ENCODE measurements around the gene COL6A3.
"Not testable (repeated sequence)": the region's sequence is repeated elsewhere in the genome, so short reads cannot be mapped to it uniquely, and the experiment has no call there.

Gene COL6A3

DNA sequence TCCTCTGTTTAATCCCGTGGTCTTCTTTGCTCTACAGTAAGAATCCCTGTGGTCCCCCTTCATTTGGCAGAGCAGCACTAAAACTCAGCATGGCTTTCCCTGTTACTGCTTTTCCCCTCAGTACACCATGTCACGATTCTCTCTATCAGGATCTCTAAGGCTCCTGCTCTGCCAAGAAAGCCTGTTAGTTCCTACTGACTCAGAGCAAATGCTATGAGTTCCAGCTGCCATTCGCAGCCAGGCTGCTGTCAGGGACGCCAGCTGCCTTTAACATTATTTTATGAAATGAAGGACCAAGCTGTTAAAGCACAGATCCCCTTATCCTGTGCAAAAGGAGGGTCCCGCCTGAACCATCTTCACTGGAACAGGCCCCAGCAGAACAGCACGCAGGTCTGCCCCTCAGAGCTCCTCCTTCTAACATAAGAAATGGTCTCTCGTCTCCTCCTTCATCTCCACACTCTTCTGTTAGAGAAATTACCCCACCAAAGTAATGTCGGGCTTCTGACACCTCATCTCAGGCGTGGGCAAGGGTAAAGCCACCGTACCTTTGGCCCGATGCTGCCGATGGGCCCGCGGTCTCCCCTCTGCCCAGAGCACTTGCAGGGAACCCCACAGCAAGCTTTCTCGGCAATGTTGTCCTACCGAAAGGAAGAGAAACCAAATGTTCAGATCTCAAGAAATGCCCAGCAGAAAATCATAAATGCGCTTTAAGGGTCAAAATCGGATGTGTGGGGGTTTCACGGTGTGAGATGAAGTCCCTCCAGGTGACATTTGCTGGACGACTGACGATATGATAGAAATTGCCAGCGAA is 52.6 kb downstream of the COL6A3 start:
- TF ChIP-seq Cebpa-rat (IDR thresholded peaks at IDR 0.05), result no peak
- Histone ChIP-seq H3K4me2 (no peak overlapping the region), H3K36me3 (no peaks in the 10 kb centered on the region), H3K27ac (no peak overlapping the region), H3K9me3 (replicated peaks in 1 of 11) (peaks cover 0 to 6% (median 0%) of the 10 kb centered on the region in 11 experiments; a peak in 2 of 22 replicates), H3K9ac (no peak overlapping the region), H3K4me3 (no peak overlapping the region), H3K27me3 (no peaks in the 10 kb centered on the region), H4K20me1 (no peaks in the 10 kb centered on the region; a peak in 1 of 22 replicates), H3K4me1 (peaks cover 0 to 10% (median 2%) of the 10 kb centered on the region in 10 experiments; a peak in 4 of 20 replicates)

DNA sequence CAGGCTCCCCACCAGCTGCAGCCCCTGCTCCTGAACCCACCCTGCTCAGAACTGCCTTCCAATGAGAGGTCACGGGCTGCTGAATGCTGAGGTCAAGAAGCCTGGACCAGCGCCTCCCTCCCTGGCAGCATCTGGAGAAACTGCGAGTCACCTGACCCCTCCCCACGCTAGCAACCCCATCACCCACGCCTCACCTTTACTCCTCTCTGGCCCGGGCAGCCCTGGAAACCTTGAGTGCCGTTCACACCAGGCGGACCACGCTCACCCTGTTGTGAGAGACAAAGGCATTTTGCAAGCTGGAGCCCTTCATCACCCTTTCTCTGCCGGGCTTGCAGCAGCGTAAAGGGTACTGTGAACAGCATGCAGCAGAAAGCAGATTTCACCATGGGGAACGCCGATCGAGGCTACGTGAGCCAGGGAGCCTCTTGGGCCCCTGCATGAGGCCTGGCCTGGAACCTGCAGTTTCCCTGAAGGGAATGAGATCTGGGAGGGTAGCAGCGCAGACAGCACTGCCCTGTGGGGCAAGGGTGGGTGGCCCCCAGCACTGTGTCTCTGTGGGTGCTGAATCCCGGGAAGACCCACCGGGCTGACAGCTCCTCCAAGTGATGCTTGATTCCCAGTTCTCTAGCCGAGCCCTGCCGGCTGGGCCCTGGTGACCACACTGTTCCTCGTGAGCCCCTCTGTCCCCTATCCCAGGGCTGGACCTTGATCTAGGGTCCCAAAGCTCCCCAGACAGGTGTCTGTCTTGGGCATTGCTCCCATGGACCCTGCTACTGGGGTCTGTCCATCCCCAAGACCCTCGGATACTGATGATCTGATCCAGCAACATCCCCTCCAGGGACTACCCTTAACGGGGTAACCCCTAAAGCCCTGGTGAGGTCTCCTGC is 53.8 kb downstream of the COL6A3 start:
- peaks cover 0 to 10% (median 2%) of the 10 kb centered on the region in 10 experiments; a peak in 4 of 20 replicates for H3K4me1 ChIP-seq
- H3K27ac ChIP-seq, result no peak overlapping the region
- no peaks in the 10 kb centered on the region; a peak in 1 of 22 replicates for H4K20me1 ChIP-seq
- no peaks in the 10 kb centered on the region for H3K36me3 ChIP-seq
- no peak overlapping the region for H3K4me3 ChIP-seq
- no peak overlapping the region for H3K9ac ChIP-seq
- H3K9me3 ChIP-seq (replicated peaks in 1 of 11), result peaks cover 0 to 6% (median 0%) of the 10 kb centered on the region in 11 experiments; a peak in 2 of 22 replicates
- TF ChIP-seq Cebpa-rat (IDR thresholded peaks at IDR 0.05), result no peak
- no peaks in the 10 kb centered on the region for H3K27me3 ChIP-seq
- H3K4me2 ChIP-seq, result no peak overlapping the region

DNA sequence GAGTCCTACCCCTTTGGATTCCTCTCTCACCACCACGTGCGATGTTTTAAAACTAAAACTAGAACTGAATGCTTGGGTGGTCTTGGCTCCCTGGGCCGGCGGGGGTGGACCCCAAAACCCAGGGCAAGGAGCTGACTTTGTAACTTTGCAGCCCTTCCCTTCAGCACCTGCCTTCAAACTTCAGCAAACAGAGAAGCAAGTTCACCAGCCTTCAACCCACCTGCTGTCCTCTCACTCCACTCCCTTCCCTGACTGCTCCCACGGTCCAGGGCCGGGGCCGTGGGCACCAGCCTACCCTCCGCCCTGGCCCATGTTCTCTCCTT is 54.5 kb downstream of the COL6A3 start:
- peaks cover 0 to 6% (median 0%) of the 10 kb centered on the region in 11 experiments; a peak in 2 of 22 replicates for H3K9me3 ChIP-seq (replicated peaks in 1 of 11)
- no peak overlapping the region for H3K27ac ChIP-seq

DNA sequence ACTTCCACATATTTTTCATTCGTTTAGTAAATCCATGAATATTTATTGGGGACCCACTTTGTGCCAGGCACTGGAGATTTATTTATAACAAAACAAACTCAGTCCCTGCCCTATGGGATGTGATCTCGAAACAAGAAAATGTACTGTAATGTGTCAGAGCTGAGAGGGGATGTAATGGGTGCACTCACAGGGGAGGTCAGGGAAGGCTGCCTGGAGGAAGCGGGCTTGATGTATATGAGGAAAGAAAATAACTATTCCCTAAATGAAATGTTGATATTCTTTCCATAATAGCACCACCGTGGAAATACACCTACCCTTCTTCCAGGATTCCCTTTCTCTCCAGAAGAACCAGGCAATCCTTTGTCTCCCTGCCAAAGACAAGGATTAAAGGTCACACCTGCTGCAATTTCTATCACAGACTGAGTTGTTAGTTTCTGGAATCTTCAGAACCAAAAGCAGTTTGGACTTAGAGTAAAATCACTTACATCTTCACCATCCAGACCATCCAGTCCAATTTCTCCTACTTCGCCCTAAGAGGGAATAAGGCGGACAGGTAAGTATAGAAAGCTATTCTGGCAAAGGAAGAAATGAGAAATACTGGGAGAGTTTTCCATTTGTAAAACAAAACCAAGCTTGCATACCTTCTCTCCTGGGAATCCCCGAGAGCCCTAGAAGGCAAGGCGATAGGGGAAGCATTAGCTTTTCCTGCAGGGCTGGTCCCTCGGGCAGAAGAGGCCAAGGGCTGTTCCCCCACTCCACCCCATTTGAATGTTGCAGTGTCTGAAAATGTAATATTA is 55.0 kb downstream of the COL6A3 start:
- Histone ChIP-seq H3K27ac (no peak overlapping the region), H3K4me3 (no peak overlapping the region), H3K9ac (no peak overlapping the region), H3K4me1 (peaks cover 0 to 9% (median under 1%) of the 10 kb centered on the region in 10 experiments; a peak in 4 of 20 replicates), H3K9me3 (replicated peaks in 1 of 11) (peaks cover 0 to 6% (median 0%) of the 10 kb centered on the region in 11 experiments; a peak in 2 of 22 replicates), H3K36me3 (no peaks in the 10 kb centered on the region), H3K27me3 (no peaks in the 10 kb centered on the region), H4K20me1 (no peaks in the 10 kb centered on the region; a peak in 1 of 22 replicates), H3K4me2 (no peak overlapping the region)
- TF ChIP-seq Cebpa-rat (IDR thresholded peaks at IDR 0.05), result no peak

More for the DNA sequence above, 54.5 kb downstream of the COL6A3 start:
- Histone ChIP-seq H3K36me3 (no peaks in the 10 kb centered on the region), H3K4me2 (no peak overlapping the region; a peak in 1 of 22 replicates), H4K20me1 (no peaks in the 10 kb centered on the region; a peak in 1 of 22 replicates), H3K9ac (no peak overlapping the region), H3K27me3 (no peaks in the 10 kb centered on the region), H3K4me3 (no peak overlapping the region), H3K4me1 (peaks cover 0 to 10% (median 2%) of the 10 kb centered on the region in 10 experiments; a peak in 4 of 20 replicates)
- TF ChIP-seq Cebpa-rat (IDR thresholded peaks at IDR 0.05), result no peak

DNA sequence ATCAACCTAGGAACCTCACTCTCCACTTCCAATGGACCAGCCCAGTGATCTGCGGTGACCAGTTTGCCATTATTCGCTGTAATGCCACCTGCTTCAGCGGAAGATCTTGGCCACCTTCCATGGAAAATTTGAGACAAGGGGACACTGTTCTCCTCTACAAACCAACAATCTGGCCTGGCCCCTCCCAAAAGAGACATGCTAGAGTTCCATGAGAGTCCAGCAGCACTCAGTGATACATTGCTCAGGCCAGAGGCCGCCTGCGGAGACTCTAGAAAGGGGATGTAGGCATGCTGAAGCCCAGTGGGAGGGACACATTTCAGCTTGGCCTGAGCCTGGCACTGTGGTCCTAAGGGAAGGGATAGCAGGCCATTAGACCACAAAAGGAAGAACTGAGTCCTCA is 58.3 kb downstream of the COL6A3 start:
- Histone ChIP-seq H3K9ac (no peak overlapping the region), H3K27me3 (no peaks in the 10 kb centered on the region), H3K9me3 (replicated peaks in 1 of 11) (no peaks in the 10 kb centered on the region), H3K36me3 (no peaks in the 10 kb centered on the region), H3K27ac (no peak overlapping the region), H3K4me2 (no peak overlapping the region), H4K20me1 (no peaks in the 10 kb centered on the region; a peak in 1 of 22 replicates), H3K4me1 (0 out of 20 replicates have a peak, but pooled peaks cover 0 to 4% (median 0%) of the 10 kb centered on the region in 10 experiments), H3K4me3 (no peak overlapping the region)
- TF ChIP-seq Cebpa-rat (IDR thresholded peaks at IDR 0.05), result no peak

DNA sequence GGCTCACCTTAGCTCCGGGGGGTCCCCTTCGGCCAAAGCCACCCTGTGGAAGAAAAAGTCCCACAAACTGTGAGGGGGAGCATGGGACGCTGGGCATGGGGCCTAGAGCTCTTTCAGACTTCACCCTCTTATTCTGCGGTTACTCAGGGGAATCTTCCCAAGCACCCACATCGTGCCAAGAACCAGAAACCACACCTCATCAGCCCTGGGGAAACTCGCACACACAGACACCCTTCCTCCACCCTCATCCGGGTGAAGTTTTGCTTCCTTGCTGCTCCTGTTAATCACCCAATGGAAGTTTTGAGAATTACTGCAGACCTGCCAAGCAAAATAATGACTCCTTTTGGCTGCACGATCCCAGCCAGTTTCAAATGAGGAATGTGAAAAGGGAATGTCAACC is 59.1 kb downstream of the COL6A3 start:
- H3K4me1 ChIP-seq, result 0 out of 20 replicates have a peak, but pooled peaks cover 0 to 4% (median 0%) of the 10 kb centered on the region in 10 experiments
- no peak overlapping the region for H3K27ac ChIP-seq
- H3K9me3 ChIP-seq (replicated peaks in 1 of 11), result no peaks in the 10 kb centered on the region
- H3K27me3 ChIP-seq, result no peaks in the 10 kb centered on the region
- H3K4me3 ChIP-seq, result no peak overlapping the region
- TF ChIP-seq Cebpa-rat (IDR thresholded peaks at IDR 0.05), result no peak
- H3K36me3 ChIP-seq, result no peaks in the 10 kb centered on the region
- no peaks in the 10 kb centered on the region; a peak in 1 of 22 replicates for H4K20me1 ChIP-seq
- no peak overlapping the region for H3K4me2 ChIP-seq
- no peak overlapping the region for H3K9ac ChIP-seq

DNA sequence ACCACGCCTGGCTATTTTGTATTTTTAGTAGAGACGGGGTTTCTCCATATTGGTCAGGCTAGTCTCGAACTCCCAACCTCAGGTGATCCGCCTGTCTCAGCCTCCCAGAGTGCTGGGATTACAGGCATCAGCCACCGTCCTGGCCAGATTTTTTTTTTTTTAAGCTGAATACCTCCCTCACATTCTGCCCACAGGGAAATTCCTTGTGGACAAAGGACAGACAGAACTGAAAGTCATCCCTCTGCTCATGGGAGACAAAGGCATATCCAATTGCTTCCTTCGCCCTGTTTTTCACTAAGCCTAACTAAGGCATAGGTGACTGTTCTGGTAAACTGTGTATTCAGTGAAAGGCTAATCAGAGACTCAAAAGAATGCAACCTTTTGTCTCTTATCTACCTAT is 59.8 kb downstream of the COL6A3 start:
- H3K27ac ChIP-seq; H4K20me1 ChIP-seq; H3K4me1 ChIP-seq; H3K4me2 ChIP-seq; H3K36me3 ChIP-seq; H3K9me3 ChIP-seq (replicated peaks in 1 of 11); H3K27me3 ChIP-seq; H3K9ac ChIP-seq; H3K4me3 ChIP-seq: not testable (repeated sequence)

DNA sequence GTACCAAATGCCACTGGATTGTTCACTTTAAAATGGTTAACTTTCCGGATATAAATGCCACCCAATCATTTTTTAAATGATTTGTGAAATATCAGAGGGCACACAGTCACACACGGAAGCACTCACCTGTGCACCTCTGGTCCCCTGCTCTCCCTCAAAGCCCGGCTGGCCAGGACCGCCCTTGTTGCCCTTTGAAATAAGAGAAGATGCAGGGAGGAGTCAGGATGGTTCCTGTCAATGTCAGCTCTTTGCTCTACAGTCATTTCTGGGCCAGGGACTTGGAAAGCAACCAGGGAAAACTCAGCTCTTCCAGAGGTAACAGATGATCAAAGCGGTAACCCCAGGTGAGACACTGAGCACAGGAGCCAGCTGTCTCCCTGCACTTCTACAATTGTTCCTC is 60.7 kb downstream of the COL6A3 start:
- TF ChIP-seq Cebpa-rat (IDR thresholded peaks at IDR 0.05), result no peak
- Histone ChIP-seq H4K20me1 (no peaks in the 10 kb centered on the region; a peak in 1 of 22 replicates), H3K9ac (no peak overlapping the region), H3K9me3 (replicated peaks in 1 of 11) (no peaks in the 10 kb centered on the region), H3K36me3 (no peaks in the 10 kb centered on the region), H3K4me3 (no peak overlapping the region), H3K4me2 (no peak overlapping the region), H3K4me1 (no peaks in the 10 kb centered on the region), H3K27me3 (no peaks in the 10 kb centered on the region), H3K27ac (no peak overlapping the region)

All from BLaER1 treated with 17β-estradiol and CSF1 and Interleukin-3, amounts not matched to agents 10 nM and 100 nM (cell line).